Esophagus muscularis mucosa (tissue), 3 donors: ENCODE results near the gene VCL.

ENCODE experiments used
- POLR2A ChIP-seq: fragments of 450-650 bp; IDR thresholded peaks from one replicate; pipeline ENCODE4 v1.6.1; 2017; ENCODE audit warnings: antibody characterized with exemption, moderate library complexity, mild to moderate bottlenecking, low read depth
- POLR2AphosphoS5 ChIP-seq, 2 donors: sonication (generic); formaldehyde crosslinking; IDR thresholded peaks; one replicate each; pipeline ENCODE4 v1.6.1; 2017; ENCODE audit warnings: antibody characterized with exemption in 2 of 2
- TF ChIP-seq, protein P1 (sequence below), 3 experiments: fragments of 200-600 bp in 2 of 3; fragments of 450-650 bp in 1 of 3; sonication (generic) in 2 of 3; IDR thresholded peaks; one replicate each; pipeline ENCODE4 v1.5.1; 2017 to 2019; ENCODE audit warnings: antibody characterized with exemption in 3 of 3, mild to moderate bottlenecking in 2 of 3, moderate library complexity in 1 of 3

DNA sequence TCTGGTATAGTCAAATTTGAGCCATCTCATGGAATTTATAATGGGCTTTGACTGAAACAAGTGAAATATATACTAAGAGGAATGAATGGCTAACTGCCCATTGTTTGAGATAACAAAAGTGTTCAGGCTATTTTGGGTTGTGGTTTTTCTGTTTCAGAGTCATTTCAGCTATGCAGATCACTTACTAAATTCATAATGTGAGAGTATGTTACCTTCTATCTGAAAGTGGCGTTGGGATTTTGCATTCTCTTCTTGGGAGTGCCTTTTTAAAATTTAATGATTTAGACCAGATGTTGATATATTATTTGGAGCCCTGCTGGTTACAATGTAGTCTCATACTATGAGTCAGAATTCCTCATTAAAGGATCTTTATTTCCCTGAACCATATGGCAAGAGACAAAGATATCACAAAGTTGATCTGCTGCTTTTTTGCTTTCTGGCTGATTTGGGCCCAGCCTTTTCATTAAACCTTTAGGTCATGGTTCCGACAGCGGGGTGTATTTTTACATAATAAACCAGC is 10.4 kb downstream of the VCL start:
- no peak for TF ChIP-seq POLR2A
- TF ChIP-seq, protein P1, sequence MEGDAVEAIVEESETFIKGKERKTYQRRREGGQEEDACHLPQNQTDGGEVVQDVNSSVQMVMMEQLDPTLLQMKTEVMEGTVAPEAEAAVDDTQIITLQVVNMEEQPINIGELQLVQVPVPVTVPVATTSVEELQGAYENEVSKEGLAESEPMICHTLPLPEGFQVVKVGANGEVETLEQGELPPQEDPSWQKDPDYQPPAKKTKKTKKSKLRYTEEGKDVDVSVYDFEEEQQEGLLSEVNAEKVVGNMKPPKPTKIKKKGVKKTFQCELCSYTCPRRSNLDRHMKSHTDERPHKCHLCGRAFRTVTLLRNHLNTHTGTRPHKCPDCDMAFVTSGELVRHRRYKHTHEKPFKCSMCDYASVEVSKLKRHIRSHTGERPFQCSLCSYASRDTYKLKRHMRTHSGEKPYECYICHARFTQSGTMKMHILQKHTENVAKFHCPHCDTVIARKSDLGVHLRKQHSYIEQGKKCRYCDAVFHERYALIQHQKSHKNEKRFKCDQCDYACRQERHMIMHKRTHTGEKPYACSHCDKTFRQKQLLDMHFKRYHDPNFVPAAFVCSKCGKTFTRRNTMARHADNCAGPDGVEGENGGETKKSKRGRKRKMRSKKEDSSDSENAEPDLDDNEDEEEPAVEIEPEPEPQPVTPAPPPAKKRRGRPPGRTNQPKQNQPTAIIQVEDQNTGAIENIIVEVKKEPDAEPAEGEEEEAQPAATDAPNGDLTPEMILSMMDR (IDR thresholded peaks at IDR 0.05) = no peak
- no peak for TF ChIP-seq POLR2AphosphoS5 (IDR thresholded peaks at IDR 0.05)
